ENCODE data around the gene SMAD6.

GRCh38 chr15:66797921-66798320 lies 95.9 kb downstream of the SMAD6 start:
- TF ChIP-seq CTCF (IDR thresholded peaks at IDR 0.05; ENCODE audit: low read depth, low read length, poor library complexity, severe bottlenecking) = no peak
- TF ChIP-seq EZH2phosphoT487 (IDR thresholded peaks at IDR 0.05; ENCODE audit: borderline replicate concordance, low read length) = no peak

Data from DOHH2 (cell line).